H1 (cell line): ENCODE results near the gene FOSL2. TPM values are rescaled to one million over a fixed set of nuclear protein-coding genes. Genes with fewer than 3 reads are reported as not detected.
A peak's percentile ranks its signal among the peaks of the same experiment; 100 is the strongest.

Source experiments
- CHD1 ChIP-seq: IDR thresholded peaks from 2 replicates; pipeline ENCODE4 v1.6.1; 2012; ENCODE audit warnings: low read depth, low read length, improper control_type of control experiment
- YY1 ChIP-seq: IDR thresholded peaks from 2 replicates; pipeline ENCODE4 v1.6.1; 2011; ENCODE audit warnings: low read depth, mild to moderate bottlenecking, low read length
- polyA plus RNA-seq, 7 experiments: library from polyadenylated mRNA; depleted of rRNA in 3 of 7; stranded (reverse) in 5 of 7; unstranded in 2 of 7; fragments of >200 nt in 5 of 7; fragments of 200-250 nt in 2 of 7; gene quantifications; 1 replicate in 5 of 7; 2 replicates in 1 of 7; 4 replicates in 1 of 7; pipeline versions ENCODE4 v1.2.1 to v1.2.3, GENCODE V29; 2011 to 2013; ENCODE audit warnings: missing spikeins in 2 of 7, mixed read lengths in 2 of 7
- total RNA-seq: library from RNA; stranded (reverse); fragmentation: NEBNext Ultra II Directional; extraction: Animal tissue kit (Norgen Biotek cat#: 25700); gene quantifications from 2 replicates; pipeline ENCODE4 v1.2.1, GENCODE V29; 2021
- TF ChIP-seq, protein P1 (sequence below), 3 experiments: IDR thresholded peaks; 1 replicate in 2 of 3; 2 replicates in 1 of 3; pipeline versions ENCODE4 v1.5.1 to v1.6.1; 2011; ENCODE audit warnings: low read length in 3 of 3, mild to moderate bottlenecking in 3 of 3, inconsistent platforms in 2 of 3, low read depth in 1 of 3, moderate library complexity in 1 of 3; ENCODE audit not compliant: insufficient read depth in 1 of 3; ENCODE audit errors: control extremely low read depth in 1 of 3

Gene FOSL2
- total and polyA plus RNA-seq, 2 of the 8 experiments (the other 6 are each of a cell fraction or from before 2014, with no cell fraction given), result 1.5 to 4.5 TPM

DNA sequence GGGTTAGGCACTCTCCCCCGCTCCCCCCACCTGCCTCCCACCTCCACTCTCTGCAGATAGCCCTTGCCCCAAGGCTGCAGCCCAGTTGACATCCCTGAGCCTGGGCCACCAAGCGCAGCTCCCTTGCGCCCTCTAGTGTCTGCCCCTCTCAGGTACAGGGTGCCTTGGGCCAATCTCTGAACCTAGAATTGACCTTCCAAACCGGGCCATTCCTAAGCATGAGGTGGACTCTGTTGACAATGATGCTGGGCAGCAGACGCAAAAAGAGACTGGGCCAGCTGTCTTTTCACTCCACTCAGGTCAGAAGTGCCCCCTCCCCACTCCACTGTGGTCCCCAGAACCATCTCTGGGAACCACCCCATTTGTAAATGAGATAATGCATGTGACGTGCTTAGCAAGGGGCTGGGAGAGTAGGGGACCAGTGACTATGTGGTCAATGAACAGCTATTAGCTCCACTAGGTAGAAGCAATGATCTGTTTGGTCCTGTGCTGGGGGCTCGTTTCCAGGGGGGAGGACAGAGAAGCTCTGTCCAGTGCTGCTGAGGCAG is 60.0 kb downstream of the FOSL2 start (continued):
- TF ChIP-seq CHD1 (no peak), YY1 (0 out of 2 replicates have a peak, but pooled peaks have one; percentile 9)
- TF ChIP-seq, protein P1, sequence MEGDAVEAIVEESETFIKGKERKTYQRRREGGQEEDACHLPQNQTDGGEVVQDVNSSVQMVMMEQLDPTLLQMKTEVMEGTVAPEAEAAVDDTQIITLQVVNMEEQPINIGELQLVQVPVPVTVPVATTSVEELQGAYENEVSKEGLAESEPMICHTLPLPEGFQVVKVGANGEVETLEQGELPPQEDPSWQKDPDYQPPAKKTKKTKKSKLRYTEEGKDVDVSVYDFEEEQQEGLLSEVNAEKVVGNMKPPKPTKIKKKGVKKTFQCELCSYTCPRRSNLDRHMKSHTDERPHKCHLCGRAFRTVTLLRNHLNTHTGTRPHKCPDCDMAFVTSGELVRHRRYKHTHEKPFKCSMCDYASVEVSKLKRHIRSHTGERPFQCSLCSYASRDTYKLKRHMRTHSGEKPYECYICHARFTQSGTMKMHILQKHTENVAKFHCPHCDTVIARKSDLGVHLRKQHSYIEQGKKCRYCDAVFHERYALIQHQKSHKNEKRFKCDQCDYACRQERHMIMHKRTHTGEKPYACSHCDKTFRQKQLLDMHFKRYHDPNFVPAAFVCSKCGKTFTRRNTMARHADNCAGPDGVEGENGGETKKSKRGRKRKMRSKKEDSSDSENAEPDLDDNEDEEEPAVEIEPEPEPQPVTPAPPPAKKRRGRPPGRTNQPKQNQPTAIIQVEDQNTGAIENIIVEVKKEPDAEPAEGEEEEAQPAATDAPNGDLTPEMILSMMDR (IDR thresholded peaks at IDR 0.05; ENCODE audit: control extremely low read depth in 1 of 3, insufficient read depth in 1 of 3, low read depth in 1 of 3, low read length in 3 of 3), result peak; percentile 93 to 97 (median 97)
- TF ChIP-seq, all 59 proteins: peak for 9
